Hippocampal formation (tissue), 2 donors: Measurements from ENCODE around the gene ING4.

ENCODE experiments used
- DNase-seq, 2 donors: peaks; one replicate each; lab custom pipeline; 2025; lab: John Stamatoyannopoulos, UW

Gene ING4

DNA sequence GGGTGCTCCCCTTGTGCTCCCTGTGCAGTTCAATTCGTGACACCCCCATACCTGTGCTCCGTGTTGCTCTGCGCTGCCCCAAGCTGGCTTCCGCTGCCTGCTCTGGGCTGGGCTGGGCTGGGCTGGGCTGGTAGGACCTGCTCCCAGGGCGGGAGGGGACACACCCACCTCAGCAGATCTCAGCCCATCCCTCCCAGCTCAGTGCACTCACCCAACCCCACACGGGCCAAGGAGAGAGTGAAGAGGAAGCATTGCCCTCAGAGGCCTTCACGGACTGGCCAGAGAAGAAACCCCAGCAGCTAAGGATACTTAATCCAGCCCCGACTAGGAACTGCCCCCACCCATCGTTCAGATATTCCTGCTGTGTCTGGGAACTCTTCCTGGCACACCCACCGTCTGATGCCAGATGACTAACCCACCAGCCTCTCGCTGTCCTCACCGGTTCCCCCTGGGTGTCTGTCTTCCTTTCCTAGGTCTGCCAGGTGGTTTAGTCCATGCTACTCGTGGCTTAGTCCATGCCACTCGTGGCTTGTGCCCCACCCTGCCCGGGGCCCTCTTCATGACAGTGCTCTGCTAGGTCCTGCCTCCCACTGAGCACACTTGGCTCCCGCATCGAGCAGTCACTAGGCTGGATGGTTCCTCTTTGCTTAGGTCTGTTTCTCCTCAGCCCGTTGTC, 26.9 kb downstream of the ING4 start, which contains the start of gene LPAR5:
Gene LPAR5 (minus strand): TSS at position 104 of the 676 bp plus-strand sequence. CDS start 14,711 bp downstream, outside the sequence.
- no peak for DNase-seq

DNA sequence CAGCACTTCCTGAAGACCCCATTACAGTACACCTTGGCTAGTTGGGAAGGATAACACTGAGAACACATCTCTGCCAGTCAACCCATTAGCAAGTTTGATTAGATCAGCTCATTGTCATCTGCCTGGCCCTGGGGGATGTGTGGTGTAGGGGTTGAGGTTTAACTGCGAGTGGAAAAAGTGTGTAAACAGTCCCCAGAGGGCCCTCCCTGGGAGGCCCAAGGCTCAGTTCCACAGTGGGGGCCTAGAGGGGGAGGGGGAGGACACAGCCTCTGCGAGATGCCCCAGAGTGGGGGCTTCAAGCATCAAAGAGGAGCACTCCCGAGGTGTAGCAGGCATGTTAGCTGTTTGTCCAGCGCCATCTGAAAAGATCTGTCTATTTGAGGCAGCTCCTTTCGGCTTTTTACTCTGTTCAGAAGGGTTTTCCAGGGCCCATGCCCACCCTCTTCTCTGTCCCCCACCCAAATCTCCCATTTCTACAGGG, 27.5 kb downstream of the ING4 start:
- no peak for DNase-seq

- DNase-seq, result no peak
Measured at GRCh38 chr12:6632026-6632983, 30.6 kb downstream of the ING4 start.

GRCh38 chr12:6631549-6631961, 31.4 kb downstream of the ING4 start:
- no peak for DNase-seq

DNA sequence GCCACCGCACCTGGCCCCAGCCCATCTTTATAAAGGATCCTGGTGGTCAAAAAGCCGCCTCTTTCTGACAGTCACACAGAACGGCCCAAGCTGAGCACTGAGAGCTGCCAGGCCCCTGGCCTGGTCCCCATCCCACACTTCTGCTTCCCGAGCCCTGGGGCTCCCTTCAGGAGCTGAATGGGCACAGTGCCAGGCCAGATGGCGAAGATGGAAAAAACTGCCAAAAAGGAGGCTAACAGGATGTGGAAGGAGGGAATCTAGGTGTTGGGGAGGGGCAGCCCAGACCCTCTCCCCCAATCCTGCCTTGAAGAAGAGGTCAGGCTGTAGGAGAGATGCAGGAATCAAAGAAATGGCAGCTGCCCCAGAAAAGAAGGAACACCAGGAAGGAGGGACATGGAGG, 32.2 kb downstream of the ING4 start:
- no peak for DNase-seq

GRCh38 chr12:6627616-6628015, 35.3 kb downstream of the ING4 start:
- no peak for DNase-seq

- DNase-seq, result no peak
Measured at GRCh38 chr12:6626654-6627283, 36.1 kb downstream of the ING4 start.

- no peak for DNase-seq
Measured at GRCh38 chr12:6620885-6621274, 42.0 kb downstream of the ING4 start.

DNA sequence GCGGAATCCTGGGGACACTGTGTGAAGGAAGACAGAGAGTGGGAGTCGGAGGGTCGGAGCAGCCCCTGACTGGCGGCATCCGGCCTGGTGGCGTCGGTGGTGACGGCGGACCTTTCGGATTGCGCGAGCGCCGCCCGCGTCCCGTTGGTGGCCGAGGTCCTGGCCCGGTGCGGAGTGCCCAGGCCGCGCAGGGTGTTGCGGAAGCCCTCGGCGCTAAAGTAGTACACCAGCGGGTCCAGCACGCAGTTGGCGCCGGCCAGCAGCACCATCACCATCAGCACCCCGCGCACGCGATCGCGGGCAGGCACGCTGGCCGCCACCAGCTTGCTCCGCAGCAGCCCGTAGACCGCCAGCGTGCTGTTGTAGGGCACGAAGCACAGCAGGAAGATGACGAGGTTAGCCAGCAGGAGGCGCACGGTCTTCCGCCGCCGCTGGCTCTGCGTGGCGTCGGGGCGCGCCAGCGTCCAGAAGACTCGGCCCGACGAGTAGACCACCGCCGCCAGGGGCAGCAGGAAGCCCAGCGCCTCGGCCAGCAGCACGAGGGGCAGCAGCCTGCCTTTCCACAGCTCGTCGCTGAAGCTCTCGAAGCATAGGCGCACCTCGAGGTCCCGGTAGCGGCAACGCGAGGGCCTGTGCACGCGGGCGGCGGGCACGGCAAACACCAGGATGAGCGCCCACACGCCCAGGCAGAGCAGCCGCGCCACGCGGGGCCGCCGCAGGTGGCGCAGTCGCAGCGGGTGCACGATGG, 42.6 kb downstream of the ING4 start:
- DNase-seq, result no peak

DNA sequence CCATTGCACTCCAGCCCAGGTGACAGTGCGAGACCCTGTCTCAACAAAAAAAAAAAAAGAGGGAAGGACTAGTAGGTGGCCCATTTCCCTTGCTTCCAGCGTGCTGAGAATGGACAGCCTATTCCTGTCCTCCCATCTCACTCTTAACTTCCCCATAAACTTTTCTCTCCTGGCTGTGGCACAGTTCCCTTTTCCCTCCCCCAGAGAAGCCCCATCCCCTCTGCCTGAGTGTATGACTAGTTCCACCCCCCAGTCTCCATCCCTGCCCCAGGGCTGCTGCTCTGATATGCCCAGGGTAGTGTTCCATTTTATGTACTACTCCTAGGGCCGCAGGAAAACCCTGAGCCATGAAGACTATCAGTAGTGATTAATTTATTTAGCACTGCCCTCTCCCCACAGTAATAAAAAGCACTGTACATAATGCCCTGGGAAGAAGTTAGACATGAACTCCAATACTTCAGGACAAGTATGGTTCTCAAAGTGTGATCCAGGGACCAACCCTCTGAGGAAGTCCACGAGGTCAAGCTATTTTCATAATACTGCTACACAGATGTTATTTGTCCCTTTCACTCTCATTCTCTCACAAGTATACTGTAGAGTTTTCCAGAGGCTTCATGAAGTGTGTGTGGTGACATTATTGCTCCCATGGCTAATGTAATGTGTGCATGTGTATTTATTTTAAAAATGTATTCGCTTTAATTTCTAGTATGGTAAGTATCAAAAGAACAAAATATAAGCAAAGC, 44.3 kb downstream of the ING4 start:
- DNase-seq, result no peak

DNA sequence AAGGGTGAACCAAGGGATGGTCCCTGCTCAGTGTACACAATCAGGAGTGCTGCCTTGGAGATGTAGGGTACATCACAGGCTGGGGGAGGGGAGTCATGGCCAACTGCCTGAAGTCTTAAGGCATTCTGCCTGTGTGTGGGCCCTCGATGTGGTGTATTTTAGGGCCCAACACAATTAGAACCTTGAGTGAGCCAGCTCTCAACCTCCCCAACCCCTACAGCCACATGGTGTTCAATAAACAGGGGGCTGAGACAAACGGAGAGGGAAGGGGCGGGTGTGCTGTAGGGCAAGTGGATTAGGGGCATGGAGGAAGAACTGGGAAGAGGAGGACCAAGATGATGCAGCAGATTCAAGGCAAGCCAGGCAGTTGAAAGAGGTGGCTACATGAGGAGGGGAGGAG, 47.1 kb downstream of the ING4 start:
- DNase-seq, result no peak

GRCh38 chr12:6614513-6615172, 48.3 kb downstream of the ING4 start:
- DNase-seq, result no peak

- peak; percentile 96 to 99 for DNase-seq
Measured at GRCh38 chr12:6613776-6614512, 49.0 kb downstream of the ING4 start.

DNA sequence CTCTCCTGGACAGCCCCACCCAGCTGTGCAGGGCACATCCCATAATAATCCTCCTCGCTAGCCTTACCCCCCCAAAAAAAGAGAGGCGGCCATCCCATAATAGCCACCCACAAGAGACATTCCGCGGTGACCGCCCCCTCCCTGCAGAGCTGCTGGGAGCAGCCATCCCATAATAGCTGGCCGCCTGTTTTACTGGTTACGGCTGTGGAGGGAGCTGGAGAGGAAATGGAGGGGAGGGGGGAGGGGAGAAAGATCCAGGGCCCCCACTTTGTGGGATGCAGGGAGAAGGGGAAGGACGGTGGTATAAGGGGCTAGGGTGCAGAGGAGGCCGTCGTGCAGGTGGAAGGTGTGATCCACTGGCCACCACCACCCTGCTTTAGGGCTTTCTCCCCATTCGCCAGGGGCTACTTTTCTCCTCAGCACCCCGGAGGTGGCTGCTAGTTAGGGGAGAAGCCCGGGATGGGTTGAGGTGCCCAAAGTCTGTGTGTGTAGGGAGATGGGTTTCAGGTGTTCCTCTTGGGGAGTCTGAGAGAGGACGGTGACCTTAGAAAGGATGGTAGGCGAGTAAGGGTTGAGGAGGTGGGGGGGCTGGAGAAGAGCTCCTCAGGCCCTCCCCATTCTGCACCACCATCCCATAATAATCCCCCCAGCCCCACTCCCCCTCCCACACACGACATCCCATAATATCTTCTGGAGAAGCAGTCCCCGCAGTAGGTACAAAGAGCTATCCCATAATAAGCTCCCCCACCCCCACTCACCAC, 49.7 kb downstream of the ING4 start:
- DNase-seq, result peak; percentile 78 to 99

GRCh38 chr12:6612652-6613014, 50.3 kb downstream of the ING4 start:
- DNase-seq, result peak in 1 of 2 donors; percentile 82

- no peak for DNase-seq
Measured at GRCh38 chr12:6612247-6612646, 50.7 kb downstream of the ING4 start.

- no peak for DNase-seq
Measured at GRCh38 chr12:6608592-6609281, 54.2 kb downstream of the ING4 start.
